Measurements from ENCODE around the gene CNTN4. TPM values are rescaled to one million over a fixed set of nuclear protein-coding genes. Genes with fewer than 3 reads are reported as not detected.

CNTN4 gene
- polyA plus RNA-seq, 1 donor (not counting 4 experiments of a cell fraction or from before 2014, with no cell fraction given), result not detected

DNA sequence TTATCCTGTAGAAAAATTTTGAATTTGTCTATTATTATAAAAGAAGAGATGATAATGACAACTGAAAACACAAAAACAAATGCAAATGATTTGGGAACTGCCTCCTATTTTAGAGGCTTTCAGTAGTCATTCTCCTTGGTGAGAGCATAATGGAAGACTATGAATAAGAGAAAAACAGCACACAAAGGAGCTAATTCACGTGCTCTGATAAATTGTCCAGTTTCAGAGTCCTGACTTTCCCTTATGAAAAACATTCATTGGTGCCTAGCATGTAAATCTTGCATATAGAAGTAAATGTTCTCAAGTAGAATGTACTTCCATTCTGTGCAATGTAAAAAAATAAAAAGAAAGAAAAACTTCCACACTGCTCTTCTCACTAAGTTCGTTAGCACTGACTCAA is 805.4 kb downstream of the CNTN4 start:
- H3K4me2 ChIP-seq (ENCODE audit: control insufficient read depth, extremely low read depth, insufficient read depth, low read depth, low read length), result no peak overlapping the region
- H3K4me3 ChIP-seq (ENCODE audit: control insufficient read depth in 2 of 3, extremely low read depth in 1 of 3, insufficient read depth in 2 of 3, low read depth in 1 of 3, low read length in 3 of 3), result no peak overlapping the region
- dilution Hi-C loops (cut with MboI; ENCODE audit: extremely low pct_ligation_motif_present, low sequenced_read_pairs), result no loop called here
- no peaks in the 10 kb centered on the region for H3K79me2 ChIP-seq (ENCODE audit: control insufficient read depth, insufficient read depth, low read length)
- no peak overlapping the region for H2AFZ ChIP-seq (ENCODE audit: control insufficient read depth, low read length)
- DNase-seq (ENCODE audit: low read depth, low spot score) (no peak), FAIRE-seq (no peak)
- no peaks in the 10 kb centered on the region for H3K9me1 ChIP-seq (ENCODE audit: control insufficient read depth, extremely low read depth, insufficient read depth, low read length)
- H3K36me3 ChIP-seq (ENCODE audit: control insufficient read depth in 2 of 2, extremely low read depth in 1 of 2, insufficient read depth in 2 of 2, low read length in 2 of 2), result no peaks in the 10 kb centered on the region
- H3K27me3 ChIP-seq (ENCODE audit: control insufficient read depth, extremely low read depth, insufficient read depth, low read length), result no peaks in the 10 kb centered on the region
- H3K4me1 ChIP-seq (ENCODE audit: control insufficient read depth, extremely low read depth, insufficient read depth, low read length), result no peaks in the 10 kb centered on the region
- H3K9ac ChIP-seq (ENCODE audit: control insufficient read depth, extremely low read depth, insufficient read depth, low read length), result no peak overlapping the region
- no peak overlapping the region for H3K27ac ChIP-seq (ENCODE audit: control insufficient read depth, insufficient read depth, low read length)
- no peak for TF ChIP-seq EZH2 (IDR thresholded peaks at IDR 0.05; ENCODE audit: low read length)
- TF ChIP-seq, protein P1, sequence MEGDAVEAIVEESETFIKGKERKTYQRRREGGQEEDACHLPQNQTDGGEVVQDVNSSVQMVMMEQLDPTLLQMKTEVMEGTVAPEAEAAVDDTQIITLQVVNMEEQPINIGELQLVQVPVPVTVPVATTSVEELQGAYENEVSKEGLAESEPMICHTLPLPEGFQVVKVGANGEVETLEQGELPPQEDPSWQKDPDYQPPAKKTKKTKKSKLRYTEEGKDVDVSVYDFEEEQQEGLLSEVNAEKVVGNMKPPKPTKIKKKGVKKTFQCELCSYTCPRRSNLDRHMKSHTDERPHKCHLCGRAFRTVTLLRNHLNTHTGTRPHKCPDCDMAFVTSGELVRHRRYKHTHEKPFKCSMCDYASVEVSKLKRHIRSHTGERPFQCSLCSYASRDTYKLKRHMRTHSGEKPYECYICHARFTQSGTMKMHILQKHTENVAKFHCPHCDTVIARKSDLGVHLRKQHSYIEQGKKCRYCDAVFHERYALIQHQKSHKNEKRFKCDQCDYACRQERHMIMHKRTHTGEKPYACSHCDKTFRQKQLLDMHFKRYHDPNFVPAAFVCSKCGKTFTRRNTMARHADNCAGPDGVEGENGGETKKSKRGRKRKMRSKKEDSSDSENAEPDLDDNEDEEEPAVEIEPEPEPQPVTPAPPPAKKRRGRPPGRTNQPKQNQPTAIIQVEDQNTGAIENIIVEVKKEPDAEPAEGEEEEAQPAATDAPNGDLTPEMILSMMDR (optimal IDR thresholded peaks at IDR 0.05 in 1 of 3, IDR thresholded peaks at IDR 0.05 in 1 of 3, conservative IDR thresholded peaks at IDR 0.05 in 1 of 3; ENCODE audit: extremely low read depth in 1 of 3, insufficient read depth in 2 of 3, low read length in 3 of 3), result no peak
- H4K20me1 ChIP-seq (ENCODE audit: control insufficient read depth, extremely low read depth, insufficient read depth, low read length), result no peaks in the 10 kb centered on the region
- H3K9me3 ChIP-seq (ENCODE audit: control insufficient read depth, low read depth, low read length), result no peaks in the 10 kb centered on the region

DNA sequence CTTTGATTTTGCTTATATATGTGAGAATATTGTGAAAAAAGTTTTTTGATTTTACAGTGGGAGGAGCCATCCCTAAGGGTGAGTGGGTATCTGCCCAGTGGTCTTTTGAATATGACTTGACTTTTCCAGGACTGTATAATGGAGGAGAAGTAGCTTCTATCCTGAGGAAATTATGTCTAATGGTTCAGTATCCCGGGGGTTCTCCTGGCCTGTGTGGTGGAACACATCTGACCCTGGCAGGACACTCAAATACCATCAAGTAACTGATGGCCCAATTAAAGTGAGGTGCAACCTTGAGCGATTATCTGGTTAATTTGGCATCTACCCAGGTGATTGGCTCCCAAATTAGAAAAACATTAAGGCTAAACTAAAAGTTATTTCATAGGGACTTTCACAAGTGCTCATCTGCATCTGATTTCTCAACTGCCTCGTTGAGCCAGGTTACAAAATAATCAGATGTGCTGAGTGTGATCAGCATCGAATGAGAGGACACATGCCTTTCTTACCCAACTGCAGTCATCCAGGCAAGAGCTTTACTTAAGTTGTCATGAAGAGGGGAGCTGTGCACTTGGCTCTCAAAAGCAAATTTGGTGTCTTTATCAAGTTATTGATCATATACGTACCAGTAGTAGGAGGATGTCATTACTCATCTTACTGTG is 810.2 kb downstream of the CNTN4 start:
- dilution Hi-C loops (cut with MboI; ENCODE audit: extremely low pct_ligation_motif_present, low sequenced_read_pairs), result no loop called here
- H4K20me1 ChIP-seq (ENCODE audit: control insufficient read depth, extremely low read depth, insufficient read depth, low read length), result no peaks in the 10 kb centered on the region
- H3K9me3 ChIP-seq (ENCODE audit: control insufficient read depth, low read depth, low read length), result no peaks in the 10 kb centered on the region
- no peaks in the 10 kb centered on the region for H3K79me2 ChIP-seq (ENCODE audit: control insufficient read depth, insufficient read depth, low read length)
- H2AFZ ChIP-seq (ENCODE audit: control insufficient read depth, low read length), result no peak overlapping the region
- H3K9me1 ChIP-seq (ENCODE audit: control insufficient read depth, extremely low read depth, insufficient read depth, low read length), result no peaks in the 10 kb centered on the region
- no peak for FAIRE-seq
- no peaks in the 10 kb centered on the region for H3K4me1 ChIP-seq (ENCODE audit: control insufficient read depth, extremely low read depth, insufficient read depth, low read length)
- no peak for DNase-seq (ENCODE audit: low read depth, low spot score)
- H3K4me2 ChIP-seq (ENCODE audit: control insufficient read depth, extremely low read depth, insufficient read depth, low read depth, low read length), result no peak overlapping the region
- H3K27me3 ChIP-seq (ENCODE audit: control insufficient read depth, extremely low read depth, insufficient read depth, low read length), result no peaks in the 10 kb centered on the region
- no peak overlapping the region for H3K27ac ChIP-seq (ENCODE audit: control insufficient read depth, insufficient read depth, low read length)
- no peak overlapping the region for H3K4me3 ChIP-seq (ENCODE audit: control insufficient read depth in 2 of 3, extremely low read depth in 1 of 3, insufficient read depth in 2 of 3, low read depth in 1 of 3, low read length in 3 of 3)
- H3K36me3 ChIP-seq (ENCODE audit: control insufficient read depth in 2 of 2, extremely low read depth in 1 of 2, insufficient read depth in 2 of 2, low read length in 2 of 2), result no peaks in the 10 kb centered on the region
- TF ChIP-seq, protein P1 (optimal IDR thresholded peaks at IDR 0.05 in 1 of 3, IDR thresholded peaks at IDR 0.05 in 1 of 3, conservative IDR thresholded peaks at IDR 0.05 in 1 of 3; ENCODE audit: extremely low read depth in 1 of 3, insufficient read depth in 2 of 3, low read length in 3 of 3), result no peak
- TF ChIP-seq EZH2 (IDR thresholded peaks at IDR 0.05; ENCODE audit: low read length), result no peak
- H3K9ac ChIP-seq (ENCODE audit: control insufficient read depth, extremely low read depth, insufficient read depth, low read length), result no peak overlapping the region

All from keratinocyte (primary cell).